Esophagus mucosa (tissue), 1 donor: ENCODE results near the gene RHOH. TPM values are rescaled to one million over a fixed set of nuclear protein-coding genes. Genes with fewer than 3 reads are reported as not detected.

Experiments
- ATAC-seq: fragments of 200-7000 bp; cut with Tn5 transposase; one replicate; pipeline ENCODE4 v1.9.1; 2020
- total RNA-seq: library from RNA; stranded (reverse); gene quantifications from one replicate; pipeline ENCODE4 v1.2.4, GENCODE V29; 2023
- donor health status: DM: yes; HTN: yes; CAD: no.

Gene RHOH
- total RNA-seq, 1 donor from 2014 or later: 1.2 TPM

- peak; percentile 35 for ATAC-seq
Observed at GRCh38 chr4:40205259-40206198, 8.7 kb downstream of the RHOH start.

- no peak for ATAC-seq
Observed at GRCh38 chr4:40206426-40206825, 9.6 kb downstream of the RHOH start.

- ATAC-seq: no peak
Observed at GRCh38 chr4:40209401-40209800, 12.6 kb downstream of the RHOH start.

GRCh38 chr4:40210776-40211175 is 13.9 kb downstream of the RHOH start:
- peak; percentile 55 for ATAC-seq

- no peak for ATAC-seq
Observed at GRCh38 chr4:40211224-40212185, 14.7 kb downstream of the RHOH start.

- ATAC-seq: no peak
Observed at GRCh38 chr4:40212674-40213527, 16.1 kb downstream of the RHOH start.

GRCh38 chr4:40214038-40214437 is 17.2 kb downstream of the RHOH start:
- ATAC-seq: no peak

GRCh38 chr4:40214661-40215418 is 18.0 kb downstream of the RHOH start:
- ATAC-seq: no peak

- no peak for ATAC-seq
Observed at GRCh38 chr4:40216622-40217366, 20.0 kb downstream of the RHOH start.

GRCh38 chr4:40221744-40222143 is 24.9 kb downstream of the RHOH start:
- ATAC-seq: no peak

GRCh38 chr4:40223343-40223742 is 26.5 kb downstream of the RHOH start:
- no peak for ATAC-seq

- no peak for ATAC-seq
Observed at GRCh38 chr4:40224432-40224831, 27.6 kb downstream of the RHOH start.

GRCh38 chr4:40225497-40225896 is 28.7 kb downstream of the RHOH start:
- no peak for ATAC-seq

- no peak for ATAC-seq
Observed at GRCh38 chr4:40227284-40227683, 30.5 kb downstream of the RHOH start.

- no peak for ATAC-seq
Observed at GRCh38 chr4:40228497-40229365, 31.9 kb downstream of the RHOH start.

GRCh38 chr4:40231316-40231863 is 34.6 kb downstream of the RHOH start:
- no peak for ATAC-seq

GRCh38 chr4:40232610-40233009 is 35.8 kb downstream of the RHOH start:
- ATAC-seq: no peak

- no peak for ATAC-seq
Observed at GRCh38 chr4:40233227-40233626, 36.4 kb downstream of the RHOH start.

GRCh38 chr4:40234519-40235039 is 37.7 kb downstream of the RHOH start:
- ATAC-seq: no peak
